COR-L47 (cell line): Measurements from ENCODE around the gene SLC35A5.

Source experiments
- DNase-seq: peaks from one replicate; lab custom pipeline; 2025; lab: John Stamatoyannopoulos, UW

Gene SLC35A5

DNA sequence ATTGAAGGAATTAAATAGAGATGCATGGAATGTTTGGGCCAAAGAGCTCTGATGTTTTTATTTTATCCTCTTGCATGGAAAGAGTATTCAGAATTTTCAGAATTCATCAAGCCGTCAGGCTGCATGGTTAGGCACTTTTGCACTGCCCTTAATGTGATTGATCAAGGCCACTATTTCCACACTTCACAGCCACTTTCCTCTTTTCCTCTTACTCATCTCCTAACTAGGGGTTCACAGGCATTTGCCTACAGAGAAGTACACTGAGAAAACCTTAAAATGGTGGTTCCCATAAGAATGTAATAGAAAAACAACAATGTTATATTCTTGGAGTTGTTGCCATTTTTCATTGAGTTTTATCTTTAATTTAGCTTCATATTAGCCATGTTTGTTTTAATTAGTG is 10.9 kb downstream of the SLC35A5 start:
- no peak for DNase-seq

DNA sequence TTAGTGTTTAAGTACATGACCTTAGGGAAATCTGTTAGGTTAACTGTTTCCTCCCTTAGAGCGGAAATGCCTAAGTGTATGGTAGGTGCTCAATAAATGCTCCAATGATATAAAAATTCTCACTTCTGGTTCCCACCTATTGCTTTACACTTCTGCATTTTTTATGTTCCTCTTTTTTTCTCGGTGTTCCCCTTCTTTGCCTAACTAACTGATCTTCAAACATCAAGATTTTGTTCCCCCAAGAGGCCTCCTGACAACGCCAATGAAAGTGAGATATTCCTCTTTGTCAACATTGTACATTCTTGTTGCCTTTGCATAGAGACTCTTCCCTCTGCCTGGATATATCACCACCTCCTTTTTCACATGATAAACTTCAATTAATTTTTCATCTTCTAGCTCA is 17.4 kb downstream of the SLC35A5 start:
- no peak for DNase-seq

- DNase-seq, result no peak
Measured at GRCh38 chr3:112579697-112580096, 17.9 kb downstream of the SLC35A5 start.

- DNase-seq, result peak; percentile 27
Measured at GRCh38 chr3:112582244-112582874, 20.5 kb downstream of the SLC35A5 start.

- DNase-seq, result no peak
Measured at GRCh38 chr3:112583105-112583504, 21.3 kb downstream of the SLC35A5 start.

GRCh38 chr3:112585782-112586181 is 23.9 kb downstream of the SLC35A5 start:
- DNase-seq, result no peak

- DNase-seq, result no peak
Measured at GRCh38 chr3:112587336-112587735, 25.5 kb downstream of the SLC35A5 start.

DNA sequence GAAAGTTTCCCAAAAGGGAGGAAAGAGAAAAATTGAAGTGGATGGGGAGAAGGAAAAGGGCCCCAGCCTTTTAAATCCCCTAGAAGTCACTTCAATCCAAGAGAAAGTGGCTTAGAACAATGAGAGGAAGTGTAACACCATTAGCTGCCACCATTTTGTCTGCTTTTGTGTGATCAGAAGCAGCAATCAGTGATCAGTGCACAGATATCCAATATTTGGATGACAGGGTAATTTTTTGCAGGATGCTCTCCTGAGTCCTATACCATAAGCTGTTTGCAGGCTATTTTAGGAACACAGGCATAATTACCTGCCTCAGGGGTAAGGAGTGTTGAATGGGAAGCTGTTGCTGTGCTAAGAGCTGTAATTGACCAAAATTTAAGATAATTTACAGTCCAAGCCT is 31.4 kb downstream of the SLC35A5 start:
- DNase-seq, result no peak

GRCh38 chr3:112594856-112595255 is 33.0 kb downstream of the SLC35A5 start:
- no peak for DNase-seq

- no peak for DNase-seq
Measured at GRCh38 chr3:112597945-112598344, 36.1 kb downstream of the SLC35A5 start.

- no peak for DNase-seq
Measured at GRCh38 chr3:112598731-112599130, 36.9 kb downstream of the SLC35A5 start.

- DNase-seq, result no peak
Measured at GRCh38 chr3:112602217-112602838, 40.5 kb downstream of the SLC35A5 start.

- no peak for DNase-seq
Measured at GRCh38 chr3:112604536-112604935, 42.7 kb downstream of the SLC35A5 start.

DNA sequence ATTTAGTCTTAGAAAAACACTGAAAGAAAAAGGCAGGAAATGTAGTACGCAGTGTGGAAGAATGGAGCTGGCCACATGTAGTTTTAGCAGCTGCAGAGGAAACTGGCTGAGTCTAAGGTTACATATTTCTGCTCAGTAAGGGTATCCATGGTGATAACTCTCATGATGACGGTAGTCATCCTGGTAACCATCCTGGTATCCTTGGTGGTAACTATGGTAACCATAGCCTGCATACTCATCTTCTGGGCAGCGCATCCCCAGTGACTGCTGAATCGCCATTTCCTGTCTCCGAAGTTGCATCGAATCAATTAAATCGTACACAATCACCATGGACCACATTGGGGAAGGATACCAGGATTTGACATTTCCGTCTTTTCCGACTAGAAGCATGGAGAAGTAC is 43.4 kb downstream of the SLC35A5 start:
- DNase-seq, result peak; percentile 64

DNA sequence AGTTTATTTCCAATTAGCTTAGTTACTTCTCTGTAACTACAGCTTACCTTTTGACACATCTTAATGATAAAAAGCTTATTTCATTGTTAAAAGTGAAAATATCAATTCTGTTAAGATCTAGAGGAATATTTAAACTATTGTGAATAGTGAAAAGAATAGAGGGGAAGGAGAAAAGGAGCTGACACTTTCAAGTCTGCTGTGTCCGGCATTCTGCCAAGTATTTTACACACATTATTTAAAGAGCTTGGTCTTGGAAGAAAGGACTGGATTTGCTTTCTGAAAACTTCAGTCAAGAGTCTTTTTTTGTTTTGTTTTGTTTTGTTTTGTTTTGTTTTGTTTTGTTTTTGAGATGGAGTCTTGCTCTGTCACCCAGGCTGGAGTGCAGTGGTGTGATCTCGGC is 44.3 kb downstream of the SLC35A5 start:
- DNase-seq, result no peak

DNA sequence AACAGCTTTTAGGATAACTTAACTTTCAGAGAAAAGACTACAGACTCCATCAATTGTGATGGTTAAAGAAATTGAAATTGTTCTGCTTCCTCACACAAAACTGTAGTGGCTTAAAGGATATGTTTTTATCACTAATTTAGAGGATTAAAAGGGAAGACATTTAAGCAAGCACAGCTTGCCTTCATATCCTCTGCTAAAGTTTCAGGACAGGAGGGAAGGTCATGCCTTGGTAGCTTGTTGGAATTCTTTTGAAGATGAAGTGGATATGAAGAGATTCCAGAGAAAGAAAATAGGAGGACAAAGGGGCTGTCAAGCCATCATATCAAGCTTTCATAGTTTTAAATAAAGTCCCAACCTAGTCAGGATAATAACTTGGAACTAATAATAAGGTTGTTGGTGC is 46.0 kb downstream of the SLC35A5 start:
- DNase-seq, result no peak

- no peak for DNase-seq
Measured at GRCh38 chr3:112610121-112610520, 48.3 kb downstream of the SLC35A5 start.

GRCh38 chr3:112611752-112612515 is 50.1 kb downstream of the SLC35A5 start:
- no peak for DNase-seq

- DNase-seq, result no peak
Measured at GRCh38 chr3:112615989-112616731, 54.3 kb downstream of the SLC35A5 start.

DNA sequence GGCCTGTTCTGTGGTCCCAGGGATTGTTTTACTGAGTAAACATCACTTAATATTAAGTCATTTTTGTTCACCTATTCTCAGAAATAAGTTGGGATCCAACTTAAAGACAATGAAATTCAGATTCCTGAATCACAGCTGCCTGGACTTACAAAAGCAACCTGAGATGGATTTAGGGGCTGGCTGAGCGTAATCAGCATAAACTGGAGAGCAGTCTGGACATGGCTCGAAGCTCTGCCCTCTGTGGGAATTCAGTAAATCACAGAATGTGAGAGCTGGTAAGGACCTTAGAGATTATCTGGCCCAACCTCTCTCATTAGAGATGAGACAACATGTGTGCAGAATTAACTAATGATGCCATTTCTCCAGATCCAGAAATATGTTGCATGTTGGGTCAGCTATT is 55.4 kb downstream of the SLC35A5 start:
- DNase-seq, result no peak

DNA sequence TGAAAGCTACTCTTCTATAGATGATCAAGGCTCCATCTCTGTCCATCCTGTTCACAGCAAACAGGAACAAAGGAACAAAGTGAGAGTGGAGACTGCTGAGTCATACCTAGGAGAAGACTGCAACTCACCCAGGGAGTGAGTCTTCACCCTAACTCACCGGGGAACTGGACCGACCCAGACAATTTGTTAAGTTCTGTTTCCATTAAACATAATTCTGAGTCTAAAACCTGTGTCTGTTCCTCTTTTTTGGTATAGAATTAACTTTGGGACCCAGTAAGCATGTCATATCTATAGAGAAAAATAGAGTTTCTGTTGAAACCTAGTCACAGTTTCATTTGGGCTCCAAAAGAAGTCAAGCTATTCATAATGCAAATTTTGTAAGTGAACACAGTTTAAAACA is 57.5 kb downstream of the SLC35A5 start:
- no peak for DNase-seq

DNA sequence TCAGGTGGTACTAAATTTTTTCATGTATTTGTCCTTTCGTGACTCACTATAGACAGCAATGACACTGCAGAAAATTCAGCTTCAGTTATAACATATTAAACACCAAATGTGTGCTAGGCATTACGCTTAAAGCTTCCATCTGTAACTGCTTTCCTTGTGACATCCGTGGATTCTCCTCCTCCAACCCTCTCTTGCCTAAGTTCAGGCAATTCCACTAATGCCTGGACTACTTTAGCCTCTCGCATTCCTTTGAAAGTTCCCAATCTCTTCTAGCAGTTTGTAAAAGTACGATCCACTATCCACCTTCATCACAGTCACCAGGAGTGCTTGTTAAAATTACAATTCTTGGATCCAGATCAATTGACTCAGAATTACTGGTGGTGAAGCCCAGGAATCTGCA is 61.4 kb downstream of the SLC35A5 start:
- DNase-seq, result no peak

DNA sequence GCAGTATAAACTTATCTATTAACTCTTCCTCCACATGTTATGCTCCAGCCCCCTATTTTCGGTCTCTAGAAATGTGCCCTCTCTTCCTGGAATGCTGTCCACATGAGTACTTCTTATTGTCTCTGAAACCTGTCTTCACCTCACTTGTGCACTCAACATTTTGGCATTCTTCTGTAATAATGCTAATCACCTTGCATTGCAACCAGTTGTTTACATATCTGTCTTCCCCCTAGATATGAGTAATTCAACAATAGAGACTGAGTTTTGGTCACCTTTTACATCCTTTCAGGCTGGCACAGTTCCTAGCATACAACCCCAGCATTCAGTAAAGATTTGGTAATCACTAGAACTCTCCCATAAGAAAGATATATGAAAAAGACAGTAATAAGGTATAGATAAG is 61.9 kb downstream of the SLC35A5 start:
- no peak for DNase-seq
